AG08396 (cell line): Measurements from ENCODE around the gene MBD2.
"Not testable (repeated sequence)": the region's sequence is repeated elsewhere in the genome, so short reads cannot be mapped to it uniquely, and the experiment has no call there.

Source experiments
- DNase-seq: peaks from one replicate; pipeline ENCODE4 v3.0.0; 2012; ENCODE audit warnings: low spot score, mixed read lengths

Gene MBD2

GRCh38 chr18:54238173-54238936, 13.9 kb upstream of the MBD2 start:
- no peak for DNase-seq

GRCh38 chr18:54235871-54236270, 11.4 kb upstream of the MBD2 start:
- DNase-seq: no peak

- DNase-seq: no peak
These were observed 9.3 kb upstream of the MBD2 start for GRCh38 chr18:54233747-54234146.

GRCh38 chr18:54233228-54233625, 8.8 kb upstream of the MBD2 start:
- DNase-seq: no peak

- no peak for DNase-seq
These were observed 8.2 kb upstream of the MBD2 start for GRCh38 chr18:54232485-54233227.

- no peak for DNase-seq
These were observed 5.1 kb upstream of the MBD2 start for GRCh38 chr18:54229421-54230059.

- DNase-seq: no peak
These were observed 3.9 kb upstream of the MBD2 start for GRCh38 chr18:54228364-54228763.

GRCh38 chr18:54223568-54224241, 764 bp downstream of the MBD2 start:
- DNase-seq: peak; percentile 73

- no peak for DNase-seq
These were observed 1.4 kb downstream of the MBD2 start for GRCh38 chr18:54222922-54223567.

GRCh38 chr18:54220406-54220805, 4.1 kb downstream of the MBD2 start:
- no peak for DNase-seq

- not testable (repeated sequence) for DNase-seq
These were observed 5.7 kb downstream of the MBD2 start for GRCh38 chr18:54218803-54219202.

GRCh38 chr18:54218299-54218698, 6.2 kb downstream of the MBD2 start:
- no peak for DNase-seq

GRCh38 chr18:54217624-54218023, 6.8 kb downstream of the MBD2 start:
- no peak for DNase-seq

- DNase-seq: peak; percentile 54
These were observed 9.4 kb downstream of the MBD2 start for GRCh38 chr18:54215069-54215468.

- DNase-seq: no peak
These were observed 14.0 kb downstream of the MBD2 start for GRCh38 chr18:54210463-54210862.

- no peak for DNase-seq
These were observed 14.8 kb downstream of the MBD2 start for GRCh38 chr18:54209471-54210180.

GRCh38 chr18:54206447-54206846, 18.0 kb downstream of the MBD2 start:
- no peak for DNase-seq

GRCh38 chr18:54205959-54206358, 18.5 kb downstream of the MBD2 start:
- no peak for DNase-seq

- DNase-seq: not testable (repeated sequence)
These were observed 19.0 kb downstream of the MBD2 start for GRCh38 chr18:54205448-54205847.

GRCh38 chr18:54204883-54205282, 19.6 kb downstream of the MBD2 start:
- no peak for DNase-seq

- DNase-seq: no peak
These were observed 20.6 kb downstream of the MBD2 start for GRCh38 chr18:54203914-54204313.
